NCI-H345 (cell line): ENCODE data around the gene ARHGAP15.

Experiments used
- DNase-seq: peaks from one replicate; lab custom pipeline; 2025; lab: John Stamatoyannopoulos, UW

The ARHGAP15 gene

GRCh38 chr2:143453981-143454511, 324.8 kb downstream of the ARHGAP15 start:
- DNase-seq, result no peak

- DNase-seq, result no peak
These were observed 326.1 kb downstream of the ARHGAP15 start for GRCh38 chr2:143455317-143455716.

GRCh38 chr2:143458258-143459190, 329.3 kb downstream of the ARHGAP15 start:
- DNase-seq, result no peak

GRCh38 chr2:143460382-143460781, 331.2 kb downstream of the ARHGAP15 start:
- DNase-seq, result no peak

GRCh38 chr2:143463719-143464118, 334.5 kb downstream of the ARHGAP15 start:
- DNase-seq, result no peak

- DNase-seq, result no peak
These were observed 337.2 kb downstream of the ARHGAP15 start for GRCh38 chr2:143466391-143466790.

- DNase-seq, result no peak
These were observed 337.8 kb downstream of the ARHGAP15 start for GRCh38 chr2:143467011-143467410.

GRCh38 chr2:143468341-143468888, 339.2 kb downstream of the ARHGAP15 start:
- DNase-seq, result no peak

- DNase-seq, result no peak
These were observed 340.1 kb downstream of the ARHGAP15 start for GRCh38 chr2:143469323-143469722.

- no peak for DNase-seq
These were observed 342.3 kb downstream of the ARHGAP15 start for GRCh38 chr2:143471550-143471949.

GRCh38 chr2:143473216-143473615, 344.0 kb downstream of the ARHGAP15 start:
- no peak for DNase-seq

- no peak for DNase-seq
These were observed 344.6 kb downstream of the ARHGAP15 start for GRCh38 chr2:143473820-143474219.

- DNase-seq, result no peak
These were observed 345.4 kb downstream of the ARHGAP15 start for GRCh38 chr2:143474586-143474985.

GRCh38 chr2:143475041-143475776, 346.0 kb downstream of the ARHGAP15 start:
- DNase-seq, result no peak

- DNase-seq, result no peak
These were observed 347.3 kb downstream of the ARHGAP15 start for GRCh38 chr2:143476336-143477087.

GRCh38 chr2:143477714-143478443, 348.7 kb downstream of the ARHGAP15 start:
- no peak for DNase-seq

GRCh38 chr2:143480086-143480485, 350.9 kb downstream of the ARHGAP15 start:
- no peak for DNase-seq

GRCh38 chr2:143480601-143481236, 351.5 kb downstream of the ARHGAP15 start:
- DNase-seq, result no peak

- DNase-seq, result no peak
These were observed 352.0 kb downstream of the ARHGAP15 start for GRCh38 chr2:143481237-143481623.

GRCh38 chr2:143481733-143482132, 352.5 kb downstream of the ARHGAP15 start:
- DNase-seq, result no peak

- no peak for DNase-seq
These were observed 353.1 kb downstream of the ARHGAP15 start for GRCh38 chr2:143482316-143482715.
